ENCODE measurements around the gene MPPED1. TPM values are rescaled to one million over a fixed set of nuclear protein-coding genes. Genes with fewer than 3 reads are reported as not detected.

MPPED1 gene
- total RNA-seq, 1 experiment from 2014 or later = 0.28 TPM

- DNase-seq = no peak
- H3K79me2 ChIP-seq (ENCODE audit: insufficient read depth, low read length) = no peaks in the 10 kb centered on the region
These were observed 21.1 kb downstream of the MPPED1 start for GRCh38 chr22:43432883-43433415.

More at GRCh38 chr22:43432883-43433415, 21.1 kb downstream of the MPPED1 start:
- no peaks in the 10 kb centered on the region for H3K36me3 Mint-ChIP-seq (ENCODE audit: insufficient read depth in 1 of 3, low read depth in 3 of 3)
- peaks cover 39% of the 10 kb centered on the region for H3K27me3 Mint-ChIP-seq (ENCODE audit: low read depth)
- no peak overlapping the region for H3K4me3 Mint-ChIP-seq
- Histone ChIP-seq H2BK20ac (ENCODE audit: low read depth, low read length, poor library complexity, severe bottlenecking) (no peak overlapping the region), H2BK12ac (ENCODE audit: insufficient read length, low read depth, low read length) (no peak overlapping the region), H3K9me3 (ENCODE audit: control insufficient read depth, low read depth, low read length) (no peaks in the 10 kb centered on the region), H2AK5ac (ENCODE audit: insufficient read length, low read length) (no peak overlapping the region), H3K18ac (ENCODE audit: insufficient read length, low read depth, low read length) (no peak overlapping the region), H4K5ac (ENCODE audit: insufficient read length, low read depth, low read length) (no peak overlapping the region), H3K4me2 (ENCODE audit: insufficient read depth, insufficient read length, low read length) (no peak overlapping the region), H3K27ac (ENCODE audit: insufficient read length, low read depth, low read length) (no peak overlapping the region), H4K91ac (ENCODE audit: insufficient read length, low read depth, low read length) (no peak overlapping the region), H3T11ph (ENCODE audit: low read length) (no peak overlapping the region), H3K56ac (ENCODE audit: insufficient read length, low read depth, low read length) (no peak overlapping the region), H3K4ac (ENCODE audit: low read depth, low read length) (no peak overlapping the region), H2BK120ac (ENCODE audit: low read depth, low read length, poor library complexity, severe bottlenecking) (no peak overlapping the region), H3K9ac (ENCODE audit: extremely low read depth, insufficient read length, low read length) (no peak overlapping the region), H3K4me1 (ENCODE audit: insufficient read depth, low read length) (no peaks in the 10 kb centered on the region; the same call in 1 of the 2 replicates), H3K27me3 (ENCODE audit: insufficient read depth, low read length) (no peaks in the 10 kb centered on the region; the same call in 1 of the 2 replicates), H2AFZ (ENCODE audit: low read length) (no peak overlapping the region), H4K20me1 (ENCODE audit: control insufficient read depth, insufficient read depth, insufficient read length) (no peaks in the 10 kb centered on the region), H2BK5ac (ENCODE audit: insufficient read length, low read length) (no peak overlapping the region), H2BK15ac (ENCODE audit: low read depth, low read length) (no peak overlapping the region), H3K23me2 (ENCODE audit: insufficient read length, low read depth, low read length, poor library complexity, severe bottlenecking) (no peaks in the 10 kb centered on the region), H4K8ac (replicated peaks; ENCODE audit: insufficient read length, low read depth, low read length) (no peak overlapping the region), H3K79me1 (ENCODE audit: insufficient read depth, low read depth, low read length, poor library complexity, severe bottlenecking) (no peaks in the 10 kb centered on the region), H3K14ac (ENCODE audit: insufficient read depth, low read length) (no peak overlapping the region), H3K23ac (ENCODE audit: insufficient read length, low read depth, low read length) (no peak overlapping the region)
- no peak for TF ChIP-seq CTCF (conservative IDR thresholded peaks at IDR 0.05)
- H3K4me1 Mint-ChIP-seq = peaks cover 0 to 11% of the 10 kb centered on the region in 2 experiments; a peak in 2 of 4 replicates
- no peaks in the 10 kb centered on the region for H3K9me3 Mint-ChIP-seq
- H3K27ac Mint-ChIP-seq = no peak overlapping the region
- WGBS (ENCODE audit: extremely low coverage, insufficient read length, low lambda C conversion rate) = no CpG with 5 or more reads among the region's 5 CpGs

Measured in H9 (cell line).